ENCODE results near the gene EEFSEC. TPM values are rescaled to one million over a fixed set of nuclear protein-coding genes. Genes with fewer than 3 reads are reported as not detected.
A peak's percentile ranks its signal among the peaks of the same experiment; 100 is the strongest.

Gene EEFSEC
- total RNA-seq, 1 donor from 2014 or later: 24.6 TPM

- Histone ChIP-seq H3K4me3 (no peak overlapping the region), H3K4me1 (peaks cover 15% of the 10 kb centered on the region), H3K9me3 (no peaks in the 10 kb centered on the region), H3K36me3 (no peaks in the 10 kb centered on the region), H3K27me3 (no peaks in the 10 kb centered on the region), H3K27ac (no peak overlapping the region)
- DNase-seq (ENCODE audit: extremely low spot score in 2 of 2): peak; percentile 6 to 65
- intact Hi-C loops (cut with DNase I): no loop called here
- no peak for TF ChIP-seq CTCF (IDR thresholded peaks at IDR 0.05)
- no peak for TF ChIP-seq POLR2AphosphoS5 (IDR thresholded peaks at IDR 0.05; ENCODE audit: insufficient read depth in 1 of 2, low read depth in 1 of 2)
- no peak for TF ChIP-seq POLR2A (IDR thresholded peaks at IDR 0.05)
These were observed 160.7 kb downstream of the EEFSEC start for GRCh38 chr3:128313935-128314334.

- peak; percentile 40 to 44 for DNase-seq (ENCODE audit: extremely low spot score in 2 of 2)
- Histone ChIP-seq H3K4me3 (no peak overlapping the region), H3K9me3 (no peaks in the 10 kb centered on the region), H3K27ac (no peak overlapping the region), H3K27me3 (no peaks in the 10 kb centered on the region), H3K4me1 (peaks cover 15% of the 10 kb centered on the region), H3K36me3 (no peaks in the 10 kb centered on the region)
- intact Hi-C loops (cut with DNase I): no loop called here
- TF ChIP-seq POLR2A (IDR thresholded peaks at IDR 0.05) (no peak), CTCF (IDR thresholded peaks at IDR 0.05) (no peak), POLR2AphosphoS5 (IDR thresholded peaks at IDR 0.05; ENCODE audit: insufficient read depth in 1 of 2, low read depth in 1 of 2) (no peak)
These were observed 162.0 kb downstream of the EEFSEC start for GRCh38 chr3:128315313-128315712.

DNA sequence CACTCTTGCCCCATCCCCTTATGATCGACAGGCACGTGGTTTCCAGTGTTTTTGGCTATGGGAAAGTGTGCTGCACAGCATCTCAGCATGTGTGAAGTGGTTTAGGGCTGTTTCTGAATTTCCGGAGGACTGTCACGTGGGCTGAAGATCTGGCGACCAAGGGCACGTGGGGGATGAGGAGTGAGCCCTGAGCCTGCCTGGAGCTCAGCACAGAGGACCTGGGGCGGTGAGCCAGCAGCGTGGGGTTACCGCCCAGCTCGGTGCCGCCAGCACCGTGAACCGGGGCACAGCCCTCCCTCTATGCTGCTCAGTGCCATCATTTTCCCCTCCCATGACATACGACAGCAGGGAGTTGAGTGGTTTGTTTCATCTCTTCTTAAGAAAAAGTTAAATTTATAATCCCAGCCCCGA lies 163.2 kb downstream of the EEFSEC start:
- TF ChIP-seq POLR2A (IDR thresholded peaks at IDR 0.05): no peak
- TF ChIP-seq CTCF (IDR thresholded peaks at IDR 0.05): no peak
- peak in 1 of 2 donors; percentile 26 for TF ChIP-seq POLR2AphosphoS5 (IDR thresholded peaks at IDR 0.05; ENCODE audit: insufficient read depth in 1 of 2, low read depth in 1 of 2)
- DNase-seq (ENCODE audit: extremely low spot score in 2 of 2): peak; percentile 52 to 77
- peak overlapping the region; percentile 21 for H3K27ac ChIP-seq

DNA sequence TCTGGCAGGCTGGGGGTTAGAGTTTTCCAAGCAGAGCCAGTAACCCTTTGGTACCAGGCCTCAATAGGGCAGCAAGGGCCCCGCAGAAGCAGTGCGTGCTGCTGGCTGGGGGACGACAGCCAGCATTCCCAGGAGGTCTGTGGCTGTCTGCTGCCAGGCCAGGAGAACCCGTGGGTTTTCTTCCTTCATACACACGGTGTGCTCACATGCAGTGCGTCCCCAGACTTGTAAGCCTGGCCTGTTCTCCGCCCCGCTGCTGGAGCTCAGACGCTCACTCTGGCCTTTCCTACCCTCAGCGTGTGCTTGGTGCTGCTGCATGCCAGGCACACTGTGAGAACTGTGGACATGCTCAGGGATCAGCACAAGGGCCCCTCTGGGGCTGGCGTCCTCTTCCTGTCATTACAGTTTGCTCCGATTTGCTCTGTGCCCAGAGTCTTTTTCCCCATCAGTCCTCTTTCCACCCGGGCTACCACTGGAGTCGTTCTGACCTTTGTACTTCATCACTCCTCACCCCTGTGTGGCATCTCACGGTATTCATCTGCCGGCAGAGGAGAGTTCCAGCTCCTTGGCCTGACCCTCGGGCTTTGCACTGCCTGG lies 163.9 kb downstream of the EEFSEC start:
- DNase-seq (ENCODE audit: extremely low spot score in 2 of 2): peak; percentile 55 to 56
- Histone ChIP-seq H3K27ac (peak overlapping the region; percentile 21), H3K9me3 (no peaks in the 10 kb centered on the region)

More for the DNA sequence above, 163.2 kb downstream of the EEFSEC start:
- intact Hi-C loops (cut with DNase I): no loop called here
- Histone ChIP-seq H3K36me3 (no peaks in the 10 kb centered on the region), H3K4me3 (no peak overlapping the region), H3K9me3 (no peaks in the 10 kb centered on the region), H3K27me3 (no peaks in the 10 kb centered on the region), H3K4me1 (peaks cover 15% of the 10 kb centered on the region)

More for the DNA sequence above, 163.9 kb downstream of the EEFSEC start:
- H3K4me1 ChIP-seq: peaks cover 15% of the 10 kb centered on the region
- no peaks in the 10 kb centered on the region for H3K27me3 ChIP-seq
- intact Hi-C loops (cut with DNase I): no loop called here
- no peaks in the 10 kb centered on the region for H3K36me3 ChIP-seq
- no peak overlapping the region for H3K4me3 ChIP-seq
- TF ChIP-seq CTCF (IDR thresholded peaks at IDR 0.05): no peak
- TF ChIP-seq POLR2A (IDR thresholded peaks at IDR 0.05): no peak
- no peak for TF ChIP-seq POLR2AphosphoS5 (IDR thresholded peaks at IDR 0.05; ENCODE audit: insufficient read depth in 1 of 2, low read depth in 1 of 2)
